HL-60 (cell line): ENCODE results near the gene CAPN8.

ENCODE experiments used
- DNase-seq, 2 experiments: peaks; one replicate each; pipeline ENCODE4 v3.0.0-alpha.2; 2010 to 2020; ENCODE audit warnings: low read depth in 1 of 2, low spot score in 1 of 2
- H3K27ac ChIP-seq: fragments of 250-450 bp; sonication (Bioruptor Pico); replicated peaks from 2 replicates; pipeline ENCODE4 v1.5.1; 2020; ENCODE audit warnings: mild to moderate bottlenecking, moderate library complexity
- H3K27me3 ChIP-seq: fragments of 250-450 bp; sonication (Bioruptor Pico); 2 replicates; pipeline ENCODE4 v1.5.1; 2021; ENCODE audit warnings: mild to moderate bottlenecking, moderate library complexity; ENCODE audit not compliant: insufficient read depth, poor library complexity, severe bottlenecking
- H3K4me3 ChIP-seq: replicated peaks from 2 replicates; pipeline ENCODE4 v1.5.1; 2011; ENCODE audit warnings: mild to moderate bottlenecking, control low read depth, low read length; ENCODE audit not compliant: insufficient read depth
- CTCF ChIP-seq: IDR thresholded peaks from one replicate; pipeline ENCODE4 v1.5.1; 2011; ENCODE audit warnings: low read length, control low read depth, inconsistent platforms; ENCODE audit not compliant: insufficient read depth
- GABPA ChIP-seq: IDR thresholded peaks from 2 replicates; pipeline ENCODE4 v1.6.1; 2012; ENCODE audit warnings: low read depth
- POLR2AphosphoS5 ChIP-seq: IDR thresholded peaks from 2 replicates; pipeline ENCODE4 v1.6.1; 2012; ENCODE audit warnings: low read depth
- REST ChIP-seq: IDR thresholded peaks from 2 replicates; pipeline ENCODE4 v1.6.1; 2012; ENCODE audit warnings: low read depth; ENCODE audit not compliant: insufficient replicate concordance
- SPI1 ChIP-seq: IDR thresholded peaks from 2 replicates; pipeline ENCODE4 v1.6.1; 2012; ENCODE audit warnings: low read depth, mild to moderate bottlenecking, borderline replicate concordance

CAPN8 gene

GRCh38 chr1:223631473-223631872, 34.0 kb downstream of the CAPN8 start:
- H3K4me3 ChIP-seq = no peak overlapping the region
- H3K27me3 ChIP-seq = no peaks in the 10 kb centered on the region
- TF ChIP-seq GABPA (no peak), REST (no peak), POLR2AphosphoS5 (no peak), SPI1 (no peak), CTCF (no peak)
- H3K27ac ChIP-seq = no peak overlapping the region
- no peak for DNase-seq

DNA sequence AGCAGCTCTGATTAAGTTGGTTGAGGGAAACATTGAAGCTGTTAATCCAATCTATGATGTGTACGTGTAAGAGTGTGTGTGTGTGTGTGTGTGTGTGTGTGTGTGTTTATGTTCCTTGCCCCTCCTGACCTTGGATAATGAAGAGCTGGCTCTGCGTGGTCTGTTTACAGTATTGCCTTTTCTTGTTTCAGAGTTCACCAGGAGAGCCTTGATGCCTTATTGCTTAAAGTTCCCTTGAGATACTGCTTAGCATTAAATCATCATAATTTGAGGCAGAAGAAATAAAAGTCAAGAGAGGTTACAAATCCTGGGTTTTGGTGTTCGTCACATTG, 36.4 kb downstream of the CAPN8 start:
- Histone ChIP-seq H3K27me3 (no peaks in the 10 kb centered on the region), H3K27ac (no peak overlapping the region)

More for the DNA sequence above, 36.4 kb downstream of the CAPN8 start:
- TF ChIP-seq SPI1 = no peak
- no peak for TF ChIP-seq POLR2AphosphoS5
- no peak for TF ChIP-seq REST
- no peak for TF ChIP-seq CTCF
- no peak for TF ChIP-seq GABPA
- no peak overlapping the region for H3K4me3 ChIP-seq
- no peak for DNase-seq
